Measurements from ENCODE around the gene TMEM182.

TMEM182 gene

DNA sequence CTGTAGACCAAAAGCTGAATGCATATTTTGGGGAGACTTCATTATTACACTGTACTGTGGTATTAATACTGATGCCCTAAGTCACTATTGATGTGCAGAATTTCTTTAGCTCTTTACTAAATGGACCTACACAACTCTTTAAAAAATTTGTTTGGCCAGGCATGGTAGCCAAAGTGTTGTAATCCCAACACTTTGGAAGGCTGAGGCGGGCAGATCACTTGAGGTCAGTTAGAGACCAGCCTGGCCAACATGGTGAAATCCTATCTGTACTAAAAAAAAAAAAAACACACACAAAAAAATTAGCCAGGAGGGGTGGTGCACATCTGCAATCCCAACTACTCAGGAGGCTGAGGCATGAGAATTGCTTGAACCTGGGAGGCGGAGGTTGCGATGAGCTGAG is 6.4 kb downstream of the TMEM182 start:
- no peak for DNase-seq (ENCODE audit: low spot score)

DNA sequence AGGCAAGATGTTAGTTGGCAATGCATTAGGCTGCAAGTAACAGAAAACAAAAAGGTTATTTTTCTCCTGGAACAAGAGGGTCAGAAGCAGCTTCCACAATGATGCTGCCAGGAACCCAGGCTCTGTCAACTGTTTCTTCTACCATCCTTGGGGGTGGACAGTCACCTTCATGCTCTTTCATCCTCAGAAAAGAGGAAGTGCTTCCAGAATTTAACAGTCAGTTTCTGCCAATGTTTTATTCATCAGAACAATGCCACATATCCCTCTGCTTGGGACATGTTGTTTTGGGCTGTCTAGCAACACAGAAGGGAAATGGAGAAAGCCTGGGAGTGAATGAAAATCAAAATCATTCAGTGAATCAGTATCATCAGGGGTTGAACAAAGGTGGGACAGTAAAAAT is 7.1 kb downstream of the TMEM182 start:
- no peak for DNase-seq (ENCODE audit: low spot score)

DNA sequence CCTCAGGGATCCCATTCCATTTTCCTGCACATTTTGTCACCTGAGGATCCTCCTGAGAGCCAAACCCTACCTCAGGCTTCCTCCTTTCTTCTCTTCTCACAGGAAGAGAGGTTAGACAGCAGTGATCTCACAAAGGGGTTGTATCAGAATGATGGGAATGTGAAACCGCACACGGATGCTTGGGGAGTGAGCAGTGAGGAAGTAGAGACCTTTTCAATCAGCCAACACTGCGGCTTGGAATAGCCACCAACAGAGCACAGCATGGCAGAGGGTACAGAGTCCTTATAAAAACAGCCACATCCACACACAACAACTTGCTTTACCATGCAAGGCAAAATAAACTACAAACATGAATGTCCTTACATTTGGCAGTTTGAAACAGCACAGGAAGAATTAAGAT is 8.7 kb downstream of the TMEM182 start:
- no peak for DNase-seq (ENCODE audit: low spot score)

DNA sequence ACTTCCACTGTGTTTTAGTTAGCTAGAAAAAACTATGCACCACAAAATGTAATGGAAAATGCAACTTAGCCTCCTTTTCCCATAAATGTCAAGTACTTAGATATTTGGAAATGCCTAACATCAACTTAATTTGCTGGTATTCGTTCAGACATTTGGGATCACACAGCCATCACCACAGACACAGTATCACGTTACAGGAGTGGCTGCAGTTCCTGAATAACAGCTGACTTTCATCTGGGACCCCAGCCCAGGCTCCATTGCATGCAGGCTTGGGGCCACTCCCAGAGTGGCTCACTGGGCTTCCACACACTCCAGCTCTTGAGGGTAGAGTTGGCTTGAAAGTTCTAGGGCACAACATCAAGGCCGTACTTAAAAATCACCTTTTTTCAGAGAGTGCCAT is 9.3 kb downstream of the TMEM182 start:
- no peak for DNase-seq (ENCODE audit: low spot score)

DNA sequence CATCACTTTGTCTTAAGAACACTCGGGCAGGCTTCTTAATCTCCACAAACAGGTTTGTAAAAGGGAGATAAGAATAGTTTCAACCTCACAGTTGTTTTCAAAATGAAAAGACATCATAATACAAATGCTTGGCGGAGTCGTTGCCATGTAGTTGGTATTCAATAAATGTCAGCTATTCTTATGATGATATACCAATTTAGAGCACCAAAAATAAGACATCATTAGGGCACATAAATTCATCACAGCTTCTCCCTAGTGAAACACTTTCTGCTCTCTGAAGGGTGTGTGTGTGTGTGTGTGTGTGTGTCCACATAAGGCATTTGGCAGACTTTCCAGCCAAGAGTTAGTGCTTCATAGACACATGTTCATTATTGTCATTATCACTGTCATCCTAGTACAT is 10.8 kb downstream of the TMEM182 start:
- no peak for DNase-seq (ENCODE audit: low spot score)

DNA sequence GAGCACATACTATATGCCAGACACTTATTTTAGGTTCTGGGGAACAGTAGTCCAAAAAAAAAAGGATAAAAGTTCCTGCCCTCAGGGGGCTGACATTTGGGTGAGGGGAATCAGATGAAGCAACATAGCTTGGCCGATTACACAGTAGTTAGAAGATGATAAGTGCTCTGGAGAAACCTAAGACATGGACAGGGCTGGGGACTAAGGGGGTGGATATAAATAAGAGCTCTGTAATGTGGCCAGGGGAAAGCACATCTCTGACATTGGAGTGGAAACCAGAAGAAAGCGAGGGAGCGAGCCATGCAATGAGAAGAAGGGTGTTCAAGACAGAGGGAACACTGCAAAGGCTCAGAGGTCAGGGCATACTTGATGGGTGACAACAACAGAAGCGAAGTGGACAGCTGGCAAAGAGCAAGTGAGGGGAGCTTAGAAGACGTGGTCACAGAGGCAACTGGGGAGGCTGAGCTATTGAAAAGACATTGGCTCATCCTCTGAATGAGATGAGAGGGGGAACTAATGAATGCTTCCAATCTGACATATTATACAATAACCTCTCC is 11.4 kb downstream of the TMEM182 start:
- no peak for DNase-seq (ENCODE audit: low spot score)

DNA sequence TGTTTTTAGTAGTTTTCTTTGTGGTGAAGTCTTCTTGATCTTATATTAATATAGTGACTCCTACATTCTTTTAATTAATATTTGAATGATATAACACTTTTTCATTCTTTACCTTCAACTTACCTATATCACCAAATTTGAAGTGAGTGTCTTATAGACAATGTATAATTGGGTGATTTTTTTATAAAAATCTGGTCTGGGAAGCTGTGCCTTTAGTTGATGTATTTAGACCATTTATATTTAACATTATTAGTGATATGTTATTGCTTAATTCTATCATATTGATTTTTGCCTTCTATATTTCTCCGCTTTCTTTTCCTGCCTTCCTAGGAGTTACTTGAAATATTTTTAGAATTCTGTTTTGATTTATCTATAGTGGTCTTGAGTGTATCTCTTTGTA is 16.4 kb downstream of the TMEM182 start:
- DNase-seq (ENCODE audit: low spot score), result no peak

DNA sequence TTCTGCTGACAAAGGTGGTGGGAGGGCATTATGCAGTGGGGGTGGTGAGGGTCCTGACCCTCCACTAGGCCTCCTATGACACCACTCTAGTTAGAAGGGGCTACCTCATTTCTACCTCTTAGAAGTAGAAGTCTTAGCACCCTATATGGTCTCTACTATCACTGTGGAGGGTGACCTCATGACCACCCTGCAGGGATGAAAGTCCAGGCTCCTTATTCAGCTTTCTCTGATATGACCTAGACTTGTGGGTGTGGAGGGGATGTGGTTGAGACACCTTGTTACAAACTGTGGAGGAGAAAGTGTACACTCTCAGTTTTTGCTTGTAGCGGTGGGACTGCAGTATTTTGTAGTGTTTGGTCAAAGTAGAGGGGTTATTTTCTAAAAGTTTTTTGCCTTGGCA is 18.6 kb downstream of the TMEM182 start:
- no peak for DNase-seq (ENCODE audit: low spot score)

DNA sequence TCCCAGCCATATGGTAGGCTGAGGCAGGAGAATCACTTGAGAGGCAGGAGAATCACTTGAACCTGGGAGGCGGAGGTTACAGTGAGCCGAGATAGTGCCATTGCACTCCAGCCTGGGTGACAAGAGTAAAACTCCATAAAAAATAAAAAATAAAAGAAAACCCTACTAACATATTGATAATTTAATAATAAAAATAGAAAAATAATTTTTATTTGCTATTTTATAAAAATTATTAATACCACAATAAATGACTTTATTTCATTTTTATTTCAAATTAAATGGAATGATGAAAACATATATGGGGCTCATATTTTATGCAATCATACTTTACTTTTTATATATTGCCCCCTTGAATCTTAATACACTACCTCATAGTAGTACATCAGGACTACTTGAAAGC is 20.4 kb downstream of the TMEM182 start:
- no peak for DNase-seq (ENCODE audit: low spot score)

DNA sequence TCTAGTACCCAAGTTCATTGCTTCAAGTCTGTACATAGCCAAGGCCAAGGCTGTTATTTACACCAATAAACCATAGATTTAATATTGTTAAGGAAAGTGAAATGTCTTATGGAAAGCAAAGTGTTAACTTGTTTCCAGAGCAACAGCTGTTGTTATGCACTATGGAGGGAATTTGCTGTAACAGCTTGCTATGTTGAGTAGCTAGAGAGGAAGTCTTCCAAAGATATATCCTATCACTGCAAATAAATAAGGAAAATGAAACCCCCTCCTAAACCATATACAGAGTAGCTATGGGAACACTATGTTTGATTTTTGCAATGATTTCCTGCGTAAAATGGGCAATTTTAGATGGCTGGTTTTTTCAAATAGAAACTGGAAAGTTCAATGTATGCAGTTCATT is 21.1 kb downstream of the TMEM182 start:
- no peak for DNase-seq (ENCODE audit: low spot score)

DNA sequence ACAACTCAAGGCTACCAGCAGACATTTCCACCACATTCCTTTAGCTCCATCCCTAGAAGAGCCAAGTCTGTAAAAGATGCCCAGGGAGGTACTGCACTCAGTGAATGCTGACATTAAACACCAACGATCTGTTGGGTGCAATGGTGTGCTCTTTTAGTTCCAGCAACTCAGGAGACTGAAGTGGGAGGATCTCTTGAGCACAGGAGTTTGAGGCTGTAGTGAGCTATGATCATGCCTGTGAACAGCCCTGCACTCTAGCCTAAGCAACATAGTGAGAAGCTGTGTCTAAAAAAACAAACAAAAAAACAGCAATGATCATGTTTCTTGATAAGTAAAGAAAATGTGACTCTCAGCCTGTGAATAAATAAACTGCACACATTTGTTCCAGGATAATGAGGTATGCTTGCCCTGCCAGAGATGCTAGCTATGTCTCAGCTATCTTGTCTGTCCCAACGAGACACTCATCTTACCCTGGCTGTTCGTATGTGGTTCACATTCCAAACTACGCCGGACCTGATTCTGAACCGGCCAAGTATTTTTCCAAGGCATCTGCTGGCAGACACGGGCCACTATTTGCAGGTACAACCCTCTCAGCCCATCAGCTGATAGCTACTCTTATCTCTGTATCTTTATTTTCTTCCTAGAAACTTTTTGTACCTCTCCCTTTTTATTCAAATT is 21.8 kb downstream of the TMEM182 start:
- no peak for DNase-seq (ENCODE audit: low spot score)

DNA sequence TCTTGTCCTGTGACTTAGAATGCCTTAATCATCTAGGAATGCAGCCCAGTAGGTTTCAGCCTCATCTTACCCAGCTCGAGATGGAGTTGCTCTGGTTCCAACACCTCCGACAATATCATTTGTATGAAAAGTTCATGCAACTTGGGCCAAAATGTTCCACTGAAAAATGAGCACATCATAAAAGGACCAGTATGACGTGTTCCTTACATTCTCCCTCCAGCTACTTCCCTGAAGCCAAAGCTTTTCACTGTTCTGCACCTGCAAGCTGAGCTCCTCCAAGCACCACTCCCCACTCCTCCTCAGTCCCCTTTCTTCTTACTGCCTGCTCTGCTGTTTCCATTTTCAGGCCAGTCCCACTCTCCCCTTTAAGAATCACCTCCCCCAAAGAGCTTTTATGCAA is 23.1 kb downstream of the TMEM182 start:
- no peak for DNase-seq (ENCODE audit: low spot score)

DNA sequence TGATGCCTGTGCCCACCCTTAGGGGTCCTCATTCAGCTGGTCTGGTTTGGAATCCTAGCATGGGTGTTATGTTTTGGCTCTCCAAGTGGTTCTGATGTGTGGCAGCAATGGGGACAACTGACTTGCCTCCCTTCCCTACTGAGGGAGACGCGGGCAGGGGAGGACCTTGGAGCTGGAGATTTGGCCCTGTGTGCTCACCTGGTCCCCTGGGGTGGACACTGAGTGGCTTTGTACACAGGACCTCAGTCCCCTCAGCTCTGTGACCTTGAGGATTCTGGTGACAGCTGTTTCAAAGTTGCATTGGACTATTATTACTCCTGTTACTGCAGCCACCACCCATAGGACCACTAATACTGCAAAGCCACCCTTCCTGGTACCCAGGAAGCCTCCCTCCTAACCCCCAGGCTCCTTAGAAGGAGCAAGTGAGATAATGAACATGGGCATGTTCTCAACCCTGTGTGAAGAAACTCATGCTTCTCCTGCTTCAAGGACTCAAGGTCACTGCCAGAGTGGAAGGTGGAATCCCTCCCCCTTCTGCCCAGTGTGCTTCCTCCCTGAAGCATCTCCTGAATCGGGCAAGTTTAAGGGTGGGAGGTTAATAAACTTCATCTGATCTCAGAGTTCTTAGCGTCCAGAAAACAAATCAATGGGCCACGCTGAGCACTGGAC is 26.5 kb downstream of the TMEM182 start:
- DNase-seq (ENCODE audit: low spot score), result no peak

DNA sequence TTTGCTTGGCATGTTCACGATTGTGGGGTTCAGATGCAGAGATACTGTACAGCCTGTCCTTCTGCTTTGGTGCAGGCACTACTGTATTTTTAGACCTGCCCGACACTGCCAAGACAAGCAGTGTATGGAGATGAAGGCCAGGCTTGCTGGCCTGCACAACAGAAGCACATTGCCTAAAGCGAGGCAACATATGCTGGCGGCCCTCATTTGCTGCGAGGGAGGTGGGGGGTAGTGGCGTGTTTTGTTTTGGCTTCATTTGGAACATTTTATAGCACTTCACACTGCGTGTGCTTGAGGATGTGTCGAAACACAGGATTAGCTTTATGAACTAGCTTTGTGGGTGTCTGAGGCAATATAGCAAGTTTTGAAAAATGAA is 27.0 kb downstream of the TMEM182 start:
- DNase-seq (ENCODE audit: low spot score), result no peak

DNA sequence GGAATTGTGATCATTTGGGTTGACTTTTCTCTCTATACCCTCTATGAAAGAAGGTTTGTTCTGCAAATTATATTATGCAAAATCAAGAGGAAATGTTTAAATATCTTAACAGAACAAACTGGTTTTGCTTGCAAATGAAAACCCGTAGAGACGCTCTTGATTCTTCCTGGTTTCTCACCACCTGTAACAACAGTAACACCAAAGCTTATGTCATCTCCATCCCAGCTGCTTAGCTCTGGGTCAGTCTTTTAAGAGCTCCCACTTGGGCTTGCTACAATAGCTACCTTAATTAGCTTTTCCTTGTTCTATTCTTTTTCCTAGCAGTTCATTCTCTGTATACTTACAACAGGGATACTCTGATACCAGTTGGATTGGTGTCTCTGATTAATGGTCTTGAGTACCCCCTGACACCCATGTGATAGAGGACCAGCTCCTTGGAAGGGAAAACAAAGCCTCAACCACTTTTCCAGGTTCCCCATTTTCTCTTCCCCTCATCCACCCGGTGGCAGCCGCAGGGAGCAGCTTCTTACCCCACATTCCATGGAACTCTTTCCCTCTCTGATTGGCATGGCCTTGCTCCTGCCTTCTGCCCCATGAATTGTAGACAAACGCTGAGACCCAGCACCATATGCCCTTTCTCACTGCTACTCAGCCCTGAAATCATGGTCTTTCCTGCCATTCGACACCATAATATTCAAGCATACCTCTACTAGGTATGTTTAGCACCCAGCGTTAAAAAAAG is 27.7 kb downstream of the TMEM182 start:
- DNase-seq (ENCODE audit: low spot score), result no peak

DNA sequence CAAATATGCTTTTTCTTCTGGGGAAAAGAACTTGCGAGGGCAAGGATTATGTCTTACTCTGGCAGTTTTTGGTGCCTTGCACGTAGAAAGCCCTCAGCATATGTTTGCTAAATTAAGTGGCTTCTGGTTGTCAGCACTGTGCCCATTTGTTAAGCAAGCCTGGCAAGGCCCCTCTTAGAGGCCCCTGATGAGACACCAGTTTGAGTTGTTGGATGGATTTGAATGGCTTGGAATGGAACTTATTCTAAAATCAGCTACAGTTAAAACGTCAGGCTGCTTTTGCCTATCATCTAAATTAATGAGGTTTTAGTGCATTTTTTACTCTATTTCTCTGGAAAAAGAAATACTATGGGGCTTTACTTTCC is 28.2 kb downstream of the TMEM182 start:
- no peak for DNase-seq (ENCODE audit: low spot score)

DNA sequence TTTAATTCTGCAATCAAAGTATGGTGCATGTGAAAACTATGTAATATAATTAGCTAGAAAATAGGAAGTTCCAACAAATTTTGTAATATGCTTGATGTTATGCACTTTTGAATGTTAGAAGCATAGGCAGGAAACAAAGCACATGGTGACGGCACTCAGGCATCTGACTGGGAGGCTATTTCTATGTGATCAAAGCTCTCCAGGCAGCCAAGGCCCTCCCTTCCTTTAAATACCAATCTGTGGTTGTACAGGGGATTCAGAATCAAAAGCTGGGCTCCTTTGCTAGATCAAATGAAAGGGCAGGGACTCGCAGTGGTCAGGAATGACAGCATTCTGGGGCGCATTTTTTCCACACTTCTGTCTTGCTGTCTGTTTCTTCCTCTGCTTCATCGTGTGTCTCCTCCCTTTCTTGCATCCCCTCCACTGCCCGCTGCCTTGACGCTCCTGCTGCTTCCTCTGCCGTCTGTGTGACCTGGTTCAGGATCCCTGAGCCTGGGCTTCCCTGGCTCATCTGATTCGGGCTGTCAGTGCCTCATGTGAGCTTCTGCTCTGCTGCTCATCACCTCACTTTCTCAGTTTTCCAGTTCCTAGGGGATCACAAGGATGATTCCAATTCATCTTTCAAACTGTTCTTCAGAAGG is 30.9 kb downstream of the TMEM182 start:
- DNase-seq (ENCODE audit: low spot score), result no peak

DNA sequence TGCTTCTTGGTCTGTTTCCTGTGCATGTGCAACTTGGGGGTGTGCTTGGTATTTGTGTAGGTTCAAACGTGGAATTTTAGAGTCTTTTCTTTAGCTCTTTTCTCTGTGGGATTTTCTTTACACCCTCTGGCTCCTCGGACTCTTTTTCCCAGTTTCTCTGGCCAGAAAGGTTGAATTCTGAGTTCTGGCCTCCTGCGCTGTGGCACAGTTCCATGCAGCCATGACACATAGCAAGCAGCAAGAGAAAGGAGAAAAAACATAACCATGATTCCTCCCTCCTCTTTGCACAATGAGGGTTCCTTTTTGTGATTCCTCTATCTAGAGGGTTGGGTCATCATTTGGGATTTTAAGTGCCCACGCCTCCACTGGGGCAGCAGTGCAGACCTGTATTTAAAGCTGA is 33.8 kb downstream of the TMEM182 start:
- DNase-seq (ENCODE audit: low spot score), result no peak

DNA sequence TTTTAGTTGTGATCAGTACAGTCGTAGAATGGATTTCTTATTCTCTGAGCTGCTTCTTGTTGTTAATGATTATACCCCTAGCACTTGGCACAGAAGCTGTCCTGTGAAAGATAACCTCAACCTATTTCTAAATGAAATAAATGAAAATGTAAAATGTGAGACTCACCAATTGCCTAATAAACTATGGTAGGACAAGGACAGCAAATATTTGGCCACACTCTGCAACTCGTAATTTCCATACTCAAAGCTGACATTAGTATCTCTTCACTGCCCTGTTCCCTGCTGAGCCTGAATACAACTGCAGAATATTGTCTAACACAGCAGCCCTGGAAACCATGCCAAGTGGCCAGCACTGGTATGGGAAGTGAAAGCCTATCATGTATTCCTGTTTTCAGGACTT is 34.5 kb downstream of the TMEM182 start:
- no peak for DNase-seq (ENCODE audit: low spot score)

DNA sequence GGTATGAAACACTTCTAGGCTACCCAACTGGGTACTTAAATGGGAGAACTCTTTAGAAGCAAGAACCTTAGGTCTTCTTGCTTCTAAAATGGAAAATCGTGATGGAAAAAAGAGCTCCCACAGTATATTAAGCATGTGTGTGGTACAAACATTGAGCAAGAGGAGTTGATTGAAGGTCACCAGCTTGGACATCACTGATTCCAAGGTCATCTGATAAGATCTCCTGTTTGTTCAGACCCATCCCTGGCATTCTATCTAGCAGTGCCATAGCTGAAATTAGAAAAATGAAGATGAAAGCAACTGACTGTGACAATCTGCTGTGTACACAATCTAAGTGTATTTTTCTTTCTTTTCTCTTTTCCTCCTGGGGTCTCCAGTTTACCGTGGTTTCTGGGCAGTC is 35.7 kb downstream of the TMEM182 start:
- DNase-seq (ENCODE audit: low spot score), result no peak

DNA sequence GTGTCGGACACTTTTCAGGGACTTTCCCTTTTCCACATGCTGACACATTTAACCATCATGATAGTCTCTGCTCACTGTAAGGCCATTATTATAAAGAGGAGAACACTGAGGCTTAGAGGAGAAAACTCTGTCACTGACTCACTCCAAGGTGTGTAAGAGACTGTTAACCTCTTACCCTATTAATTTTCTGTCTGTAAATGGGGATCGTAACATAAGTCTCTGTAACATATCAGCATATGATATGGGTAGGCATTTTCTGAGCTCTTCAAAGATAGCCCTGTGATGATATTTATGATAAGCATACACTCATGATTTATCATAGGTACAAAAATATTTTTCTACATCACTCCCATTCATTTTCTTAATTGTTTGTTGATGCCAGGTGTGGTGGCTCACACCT is 36.4 kb downstream of the TMEM182 start:
- no peak for DNase-seq (ENCODE audit: low spot score)

DNA sequence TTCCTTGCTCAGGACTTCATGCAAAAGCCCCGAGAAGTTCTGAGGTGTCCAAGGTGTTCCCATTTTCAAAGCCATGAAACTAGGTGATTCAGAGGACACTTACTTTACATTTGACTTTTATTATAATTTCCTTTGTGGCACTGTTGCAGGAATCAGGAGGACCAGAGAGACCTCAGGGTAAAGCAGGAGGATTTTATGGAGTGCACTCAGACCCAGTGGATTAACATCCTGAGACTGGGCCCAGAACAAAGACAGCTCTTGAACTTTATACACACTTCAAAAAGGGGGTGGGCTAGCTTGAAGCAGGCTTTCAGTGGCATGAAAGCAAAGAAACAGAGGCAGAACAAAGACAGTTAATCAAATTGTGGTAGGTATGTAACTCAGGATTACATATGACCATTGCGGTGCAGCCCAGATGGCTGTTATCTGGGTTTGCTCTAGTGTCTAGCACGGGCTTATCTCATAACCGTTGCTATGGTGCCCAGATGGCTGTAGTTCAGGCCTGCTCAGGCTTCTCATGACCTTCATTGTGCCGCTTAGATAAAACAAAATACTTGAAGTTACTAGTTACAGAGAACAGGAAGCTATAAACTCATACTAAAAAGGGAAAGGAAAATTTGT is 39.4 kb downstream of the TMEM182 start:
- no peak for DNase-seq (ENCODE audit: low spot score)

All from activated CD4-positive, alpha-beta T cell treated with anti-CD3 and anti-CD28 coated beads, Interleukin-2, Interleukin-4, amounts not matched to agents 100 ng/mL and 50 ng/mL, durations not matched to agents 16 hours and 8 hours (primary cell).